ENCODE results near the gene IL18R1. TPM values are rescaled to one million over a fixed set of nuclear protein-coding genes. Genes with fewer than 3 reads are reported as not detected.

The IL18R1 gene
- total and polyA plus RNA-seq, 9 of the 15 experiments (the other 6 are each of a cell fraction or from before 2014, with no cell fraction given), result 0.55 to 10.0 (median 2.5) TPM

DNA sequence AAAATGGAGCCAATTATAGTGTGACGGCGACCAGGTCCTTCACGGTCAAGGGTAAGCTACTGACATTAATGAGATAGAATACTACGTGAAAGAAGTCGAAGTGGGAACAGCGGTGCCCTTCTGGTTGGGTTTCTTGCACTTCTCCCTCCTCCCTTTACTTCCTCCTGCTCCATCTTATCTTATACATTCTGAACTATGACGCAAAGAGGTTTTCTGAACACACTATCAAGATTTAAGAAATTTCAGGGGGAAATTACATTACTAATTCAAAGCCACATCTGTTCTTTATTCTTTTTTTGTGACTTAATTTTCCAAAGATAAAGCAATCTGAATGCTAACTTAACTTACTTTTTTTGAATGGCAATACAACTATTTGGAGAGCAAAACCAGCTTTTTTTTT lies 14.8 kb upstream of the IL18R1 start (continued):
- TF ChIP-seq ZFP91 (CRISPR knock-in tag; IDR thresholded peaks at IDR 0.05) (no peak), ZNF324 (CRISPR knock-in tag; IDR thresholded peaks at IDR 0.05) (no peak), PHF21A (IDR thresholded peaks at IDR 0.05; ENCODE audit: borderline replicate concordance, low read depth) (no peak), ARID1B (IDR thresholded peaks at IDR 0.05) (peak; percentile 20; the same call in 1 of the 2 replicates), HMG20B (CRISPR knock-in tag; IDR thresholded peaks at IDR 0.05) (no peak), ZNF263 (CRISPR knock-in tag; IDR thresholded peaks at IDR 0.05; ENCODE audit: borderline replicate concordance) (peak; percentile 46; the same call in 1 of the 2 replicates), CEBPG (CRISPR knock-in tag; IDR thresholded peaks at IDR 0.05) (no peak), CEBPG (tag; conservative IDR thresholded peaks at IDR 0.05 in 1 of 2, IDR thresholded peaks at IDR 0.05 in 1 of 2) (0 out of 4 replicates have a peak, but pooled peaks of 1 of the 2 experiments have one; percentile 7), DLX4 (CRISPR knock-in tag; IDR thresholded peaks at IDR 0.05) (no peak), PYGO2 (tag; IDR thresholded peaks at IDR 0.05) (no peak), ZNF232 (CRISPR knock-in tag; IDR thresholded peaks at IDR 0.05) (no peak), ZNF449 (CRISPR knock-in tag; IDR thresholded peaks at IDR 0.05) (no peak), ZNF212 (CRISPR knock-in tag; IDR thresholded peaks at IDR 0.05) (no peak), MBD2 (IDR thresholded peaks at IDR 0.05; ENCODE audit: borderline replicate concordance, low read depth) (no peak), SMARCB1 (IDR thresholded peaks at IDR 0.05; ENCODE audit: insufficient read length, low read depth) (no peak), NR1H2 (CRISPR knock-in tag; IDR thresholded peaks at IDR 0.05) (no peak), HIVEP1 (CRISPR knock-in tag; IDR thresholded peaks at IDR 0.05) (no peak), GATA2 (CRISPR knock-in tag; IDR thresholded peaks at IDR 0.05) (no peak), BCLAF1 (IDR thresholded peaks at IDR 0.05; ENCODE audit: borderline replicate concordance in 1 of 2, control insufficient read depth in 1 of 2, low read depth in 2 of 2, low read length in 1 of 2) (no peak), BRCA1 (IDR thresholded peaks at IDR 0.05) (no peak), BRCA1 (CRISPR knock-in tag; IDR thresholded peaks at IDR 0.05) (no peak), EP300 (IDR thresholded peaks at IDR 0.05; ENCODE audit: low read length) (0 out of 2 replicates have a peak, but pooled peaks have one; percentile 19)
- TF ChIP-seq, protein P1, sequence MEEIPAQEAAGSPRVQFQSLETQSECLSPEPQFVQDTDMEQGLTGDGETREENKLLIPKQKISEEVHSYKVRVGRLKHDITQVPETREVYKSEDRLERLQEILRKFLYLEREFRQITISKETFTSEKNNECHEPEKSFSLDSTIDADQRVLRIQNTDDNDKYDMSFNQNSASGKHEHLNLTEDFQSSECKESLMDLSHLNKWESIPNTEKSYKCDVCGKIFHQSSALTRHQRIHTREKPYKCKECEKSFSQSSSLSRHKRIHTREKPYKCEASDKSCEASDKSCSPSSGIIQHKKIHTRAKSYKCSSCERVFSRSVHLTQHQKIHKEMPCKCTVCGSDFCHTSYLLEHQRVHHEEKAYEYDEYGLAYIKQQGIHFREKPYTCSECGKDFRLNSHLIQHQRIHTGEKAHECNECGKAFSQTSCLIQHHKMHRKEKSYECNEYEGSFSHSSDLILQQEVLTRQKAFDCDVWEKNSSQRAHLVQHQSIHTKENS (CRISPR knock-in tag; IDR thresholded peaks at IDR 0.05), result no peak

Measured in K562 (cell line).